HCT116 (cell line): ENCODE data around the gene MRPS23. TPM values are rescaled to one million over a fixed set of nuclear protein-coding genes. Genes with fewer than 3 reads are reported as not detected.

Source experiments
- ATAC-seq: fragments of 200-7000 bp; cut with Tn5 transposase; 2 replicates; pipeline ENCODE4 v1.9.1; 2020; ENCODE audit warnings: mild to moderate bottlenecking, moderate library complexity
- BruUV-seq: library from RNA; stranded (reverse); fragments of 400-500 nt; replicated peaks from 2 replicates; lab custom pipeline; 2021; lab: Mats Ljungman, UMichigan
- CTCF ChIA-PET: fragments of 300-600 bp; sonication (Branson Sonifier 250); formaldehyde crosslinking; loops from one replicate; lab custom pipeline; 2021; ENCODE audit warnings: antibody characterized with exemption; lab: Charles Lee
- POLR2A ChIA-PET: fragments of 300-600, 350-600 bp; sonication (Branson Sonifier 250); formaldehyde crosslinking; loops from one replicate; lab custom pipeline; 2021; ENCODE audit warnings: antibody characterized with exemption; lab: Charles Lee
- RAD21 ChIA-PET, 2 experiments: fragments of 300-600 bp; sonication (Branson Sonifier 250); formaldehyde crosslinking; loops; one replicate each; lab custom pipeline; 2023; ENCODE audit warnings: low total read pairs in 2 of 2; ENCODE audit not compliant: uncharacterized antibody in 2 of 2, unreplicated experiment in 2 of 2, low non-redundant PET in 1 of 2; lab: Charles Lee
- DNase-seq: peaks from one replicate; pipeline ENCODE4 v3.0.0-alpha.2; 2010; ENCODE audit warnings: low read depth, low spot score
- H2AFZ ChIP-seq: fragments of 200-600 bp; shearing (Covaris generic), sonication (generic); 2 replicates; pipeline ENCODE4 v1.6.1; 2017; ENCODE audit warnings: low read depth, mixed run types, mixed read lengths, antibody characterized with exemption, low read length; ENCODE audit not compliant: poor library complexity, severe bottlenecking
- H3K27ac ChIP-seq: 2 replicates; pipeline ENCODE4 v1.5.1; 2012; ENCODE audit warnings: low read depth, low read length
- H3K27me3 ChIP-seq: fragments of 200-600 bp; sonication (generic); 2 replicates; pipeline ENCODE4 v1.6.1; 2016; ENCODE audit warnings: mixed run types, low read length, mixed read lengths; ENCODE audit not compliant: insufficient read depth
- H3K36me3 ChIP-seq, 2 experiments: fragments of 200-500 bp in 1 of 2; fragments of 200-600 bp in 1 of 2; sonication (Bioruptor generic) in 1 of 2; sonication (generic) in 1 of 2; 2 replicates each; pipeline versions ENCODE4 v1.5.1 to v1.6.1; 2014 to 2016; ENCODE audit warnings: low read length in 2 of 2, inconsistent platforms in 1 of 2, mixed read lengths in 1 of 2, mixed run types in 1 of 2; ENCODE audit not compliant: insufficient read depth in 2 of 2, control insufficient read depth in 1 of 2
- H3K4me1 ChIP-seq, 2 experiments: fragments of 200-600 bp in 1 of 2; sonication (generic) in 1 of 2; 2 replicates each; pipeline versions ENCODE4 v1.5.1 to v1.6.1; 2012 to 2017; ENCODE audit warnings: low read length in 2 of 2, inconsistent platforms in 1 of 2, mild to moderate bottlenecking in 1 of 2, mixed read lengths in 1 of 2, mixed run types in 1 of 2, moderate library complexity in 1 of 2; ENCODE audit not compliant: insufficient read depth in 2 of 2, control insufficient read depth in 1 of 2
- H3K4me2 ChIP-seq: fragments of 200-600 bp; sonication (generic); 2 replicates; pipeline ENCODE4 v1.6.1; 2017; ENCODE audit warnings: mixed run types, low read length, mixed read lengths
- H3K4me3 ChIP-seq, 2 experiments: fragments of 200-600 bp in 1 of 2; sonication (generic) in 1 of 2; replicated peaks in 1 of 2; 2 replicates each; pipeline ENCODE4 v1.5.1; 2011 to 2016; ENCODE audit warnings: low read length in 2 of 2, control low read depth in 1 of 2, low read depth in 1 of 2, mild to moderate bottlenecking in 1 of 2, mixed read lengths in 1 of 2, mixed run types in 1 of 2
- H3K79me2 ChIP-seq: fragments of 200-600 bp; sonication (generic); 2 replicates; pipeline ENCODE4 v1.6.1; 2017; ENCODE audit warnings: mild to moderate bottlenecking, mixed run types, low read length, moderate library complexity, mixed read lengths; ENCODE audit not compliant: insufficient read depth
- H3K9ac ChIP-seq: fragments of 200-600 bp; sonication (generic); 2 replicates; pipeline ENCODE4 v1.6.1; 2016; ENCODE audit warnings: low read length, mixed read lengths
- H3K9me2 ChIP-seq: fragments of 200-600 bp; sonication (generic), shearing (Covaris generic); 2 replicates; pipeline ENCODE4 v1.6.1; 2017; ENCODE audit warnings: mixed run types, mild to moderate bottlenecking, moderate library complexity; ENCODE audit not compliant: insufficient read depth
- H3K9me3 ChIP-seq, 2 experiments: fragments of 200-500 bp in 1 of 2; fragments of 200-600 bp in 1 of 2; sonication (Bioruptor generic) in 1 of 2; sonication (generic) in 1 of 2; 2 replicates each; pipeline ENCODE4 v1.6.1; 2014 to 2017; ENCODE audit warnings: low read length in 2 of 2, mixed read lengths in 2 of 2, inconsistent platforms in 1 of 2, low read depth in 1 of 2, mild to moderate bottlenecking in 1 of 2, mixed run types in 1 of 2, moderate library complexity in 1 of 2; ENCODE audit not compliant: control insufficient read depth in 1 of 2, insufficient read depth in 1 of 2
- H4K20me1 ChIP-seq: fragments of 200-600 bp; sonication (generic), shearing (Covaris generic); 2 replicates; pipeline ENCODE4 v1.6.1; 2017; ENCODE audit warnings: mixed run types, mild to moderate bottlenecking, moderate library complexity; ENCODE audit not compliant: insufficient read depth
- ATF3 ChIP-seq: IDR thresholded peaks from 2 replicates; pipeline ENCODE4 v1.6.1; 2012
- CBX3 ChIP-seq: IDR thresholded peaks from 2 replicates; pipeline ENCODE4 v1.6.1; 2012; ENCODE audit warnings: low read depth
- CTCF ChIP-seq, 3 experiments: fragments of 200-600 bp in 1 of 3; sonication (generic) in 1 of 3; IDR thresholded peaks in 2 of 3; conservative IDR thresholded peaks in 1 of 3; 2 replicates each; pipeline ENCODE4 v1.5.1; 2012 to 2017; ENCODE audit warnings: low read depth in 2 of 3, low read length in 2 of 3, antibody characterized with exemption in 1 of 3, borderline replicate concordance in 1 of 3, control low read depth in 1 of 3, mild to moderate bottlenecking in 1 of 3, mixed read lengths in 1 of 3, mixed run types in 1 of 3, moderate library complexity in 1 of 3; ENCODE audit not compliant: insufficient read depth in 1 of 3
- POLR2A ChIP-seq: IDR thresholded peaks from 2 replicates; pipeline ENCODE4 v1.7.0; 2011; ENCODE audit warnings: borderline replicate concordance; ENCODE audit not compliant: insufficient read depth, insufficient read length; ENCODE audit errors: extremely low read depth
- POLR2AphosphoS5 ChIP-seq: IDR thresholded peaks from 2 replicates; pipeline ENCODE4 v1.6.1; 2011; ENCODE audit warnings: mild to moderate bottlenecking, low read depth, low read length, moderate library complexity
- RAD21 ChIP-seq: IDR thresholded peaks from 2 replicates; pipeline ENCODE4 v1.6.1; 2012; ENCODE audit warnings: low read depth, mild to moderate bottlenecking
- REST ChIP-seq: IDR thresholded peaks from 2 replicates; pipeline ENCODE4 v1.6.1; 2012; ENCODE audit warnings: low read depth
- SP1 ChIP-seq: IDR thresholded peaks from 2 replicates; pipeline ENCODE4 v1.6.1; 2012; ENCODE audit warnings: low read depth
- SRF ChIP-seq: IDR thresholded peaks from 2 replicates; pipeline ENCODE4 v1.6.1; 2012; ENCODE audit warnings: low read depth
- YY1 ChIP-seq: IDR thresholded peaks from 2 replicates; pipeline ENCODE4 v1.6.1; 2011; ENCODE audit warnings: low read length, low read depth, moderate library complexity, mild to moderate bottlenecking; ENCODE audit not compliant: insufficient replicate concordance; ENCODE audit errors: extremely low read depth
- ZFX ChIP-seq: fragments of 450-650 bp; IDR thresholded peaks from 2 replicates; pipeline ENCODE4 v1.6.1; 2017
- ZNF274 ChIP-seq: fragments of 200-500 bp; sonication (Bioruptor generic); IDR thresholded peaks from 2 replicates; pipeline ENCODE4 v1.6.1; 2014; ENCODE audit warnings: mild to moderate bottlenecking, low read depth, low read length, inconsistent platforms
- intact Hi-C: fragments of 100-400 bp; cut with micrococcal nuclease; formaldehyde crosslinking; loops from 2 replicates; pipeline ENCODE4 v1.10.0; 2022
- total RNA-seq: library from RNA; stranded (reverse); gene quantifications from one replicate; pipeline ENCODE4 v1.2.1, GENCODE V29; 2021; ENCODE audit not compliant: unreplicated experiment

Gene MRPS23
- total RNA-seq, 1 experiment from 2014 or later, result 109 TPM

GRCh38 chr17:57889252-57889651 is 39.4 kb upstream of the MRPS23 start:
- Histone ChIP-seq H3K36me3 (peaks cover 0 to 8% of the 10 kb centered on the region in 2 experiments; a peak in 1 of 4 replicates), H3K4me1 (peaks cover 52 to 62% of the 10 kb centered on the region in 2 experiments), H4K20me1 (no peaks in the 10 kb centered on the region), H3K9me3 (no peaks in the 10 kb centered on the region; a peak in 1 of 4 replicates), H3K4me3 (no peak overlapping the region), H3K9ac (peak overlapping the region; percentile 63; the same call in 1 of the 2 replicates), H3K79me2 (peaks cover 36% of the 10 kb centered on the region), H3K9me2 (no peaks in the 10 kb centered on the region)
- POLR2A ChIA-PET, result interaction anchor here (0.6 to 1.9 kb wide), 4 partner anchors 14 to 118 kb away, joined by 3 to 7 read pairs (median 3); partner anchors contain the start of gene SRSF1
- DNase-seq, result no peak
- RAD21 ChIA-PET, result interaction anchor here in 1 of 2 experiments (1.3 kb wide), 1 partner anchor 29 kb away, joined by 5 read pairs; no protein-coding TSS in a partner anchor
- no peak for TF ChIP-seq ZFX
- no peak for TF ChIP-seq ZNF274
- no peak for TF ChIP-seq CTCF (IDR thresholded peaks at IDR 0.05 in 2 of 3, conservative IDR thresholded peaks at IDR 0.05 in 1 of 3; ENCODE audit: borderline replicate concordance in 1 of 3, insufficient read depth in 1 of 3, low read depth in 2 of 3, low read length in 2 of 3)
- TF ChIP-seq POLR2AphosphoS5, result no peak
- TF ChIP-seq POLR2A, result no peak
- TF ChIP-seq ATF3, result no peak
- TF ChIP-seq REST, result no peak
- no peak for TF ChIP-seq CBX3
- no peak for TF ChIP-seq RAD21
- no peak for TF ChIP-seq SRF
- TF ChIP-seq SP1, result no peak
- no peak for TF ChIP-seq YY1
- TF ChIP-seq, all 23 proteins: peak for 0
- H3K27ac ChIP-seq, result peak overlapping the region; percentile 79
- no peak overlapping the region for H2AFZ ChIP-seq
- no peaks in the 10 kb centered on the region for H3K27me3 ChIP-seq
- CTCF ChIA-PET, result interaction anchor here (1.3 to 2.5 kb wide), 3 partner anchors 10 to 110 kb away, joined by 3 to 9 read pairs (median 5); no protein-coding TSS in a partner anchor
- 0 out of 2 replicates have a peak overlapping the region, but pooled peaks have one; percentile 71 for H3K4me2 ChIP-seq
- ATAC-seq, result no peak
- intact Hi-C loops, result no loop called here
- no TSS peak for BruUV-seq
